GM19043 (cell line): ENCODE measurements around the gene RFX8.
"Not testable (repeated sequence)": the region's sequence is repeated elsewhere in the genome, so short reads cannot be mapped to it uniquely, and the experiment has no call there.

Experiments used
- ATAC-seq: cut with Tn5 transposase; IDR thresholded peaks from one replicate; pipeline ENCODE4 v1.9.1; 2021; ENCODE audit warnings: low read depth; ENCODE audit not compliant: unreplicated experiment

RFX8 gene

DNA sequence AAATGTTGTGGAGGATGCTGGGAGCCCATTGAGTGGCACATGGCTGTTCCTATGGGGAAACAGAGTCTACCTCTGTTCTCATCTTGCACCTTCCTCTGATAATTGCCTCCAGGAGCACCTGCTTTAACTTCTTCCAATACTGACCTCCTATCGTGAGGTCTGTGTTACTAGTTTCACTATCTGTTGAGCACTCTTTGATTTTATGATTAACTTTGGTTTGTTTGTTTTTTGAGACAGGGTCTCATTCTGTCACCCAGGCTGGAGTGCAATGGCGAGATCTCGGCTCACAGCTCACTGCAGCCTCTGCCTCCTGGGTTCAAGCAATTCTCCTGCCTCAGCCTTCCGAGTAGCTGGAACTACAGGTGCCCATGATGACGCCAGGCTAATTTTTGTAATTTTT is 12.1 kb upstream of the RFX8 start:
- ATAC-seq, result no peak

DNA sequence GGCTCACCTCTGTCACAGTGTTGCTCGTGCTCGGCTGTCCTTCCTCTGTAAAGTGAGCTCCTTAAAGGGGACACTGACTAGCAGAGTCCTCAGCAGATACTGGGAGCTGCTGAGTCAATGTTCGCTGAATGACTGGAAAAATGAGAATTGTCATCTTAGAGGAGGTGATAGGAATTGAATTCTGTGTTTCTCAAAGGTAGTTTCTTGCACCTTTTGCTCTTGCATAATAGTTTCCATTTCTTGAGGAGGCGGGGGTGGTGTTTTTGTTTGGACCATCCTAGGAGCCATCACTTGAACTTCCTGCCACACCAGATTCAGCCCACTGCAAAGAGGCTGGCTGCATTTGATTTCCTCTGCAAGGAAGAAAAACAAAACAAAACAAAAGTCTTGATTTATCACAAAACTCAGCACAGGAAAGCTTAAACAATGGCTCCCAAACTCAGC is 11.4 kb upstream of the RFX8 start:
- ATAC-seq, result no peak

DNA sequence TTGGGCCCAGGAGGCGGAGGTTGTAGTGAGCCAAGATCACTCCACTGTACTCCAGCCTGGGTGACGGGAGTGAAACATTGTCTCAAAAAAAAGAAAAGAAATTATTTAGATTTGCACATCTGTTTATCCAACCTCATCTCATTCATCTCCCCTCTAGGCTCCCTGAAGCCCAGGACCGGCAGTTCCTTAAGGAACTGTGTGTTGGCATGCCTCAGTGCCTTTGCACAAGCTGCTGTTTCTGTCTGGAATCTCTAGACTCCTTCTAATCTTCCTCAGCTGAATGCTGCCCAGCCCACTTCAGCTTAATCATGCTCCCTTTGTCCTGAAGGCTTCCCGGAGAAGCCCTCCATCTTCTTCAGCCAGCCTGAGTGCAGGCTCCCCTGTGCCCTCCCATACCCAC is 10.9 kb upstream of the RFX8 start:
- ATAC-seq, result no peak

DNA sequence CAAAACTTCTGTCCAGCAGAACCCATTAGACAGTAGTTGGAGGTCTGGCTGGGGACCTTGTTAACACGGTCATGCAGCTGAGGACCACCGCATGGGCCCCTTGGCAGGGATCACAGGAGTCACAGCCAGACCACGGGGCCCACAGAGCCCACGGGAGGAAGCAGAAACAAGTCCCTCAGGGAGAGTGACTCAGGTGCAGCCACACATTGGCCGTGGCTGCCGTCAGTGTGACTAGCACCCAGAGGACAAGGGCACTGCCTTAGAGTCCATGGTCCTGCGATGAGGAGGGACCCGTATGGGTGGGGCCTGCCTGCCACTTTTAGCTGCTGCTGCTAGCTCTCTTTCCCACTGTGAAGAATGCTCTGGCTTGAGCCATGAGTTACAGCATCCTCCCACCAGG is 5.9 kb upstream of the RFX8 start:
- no peak for ATAC-seq

DNA sequence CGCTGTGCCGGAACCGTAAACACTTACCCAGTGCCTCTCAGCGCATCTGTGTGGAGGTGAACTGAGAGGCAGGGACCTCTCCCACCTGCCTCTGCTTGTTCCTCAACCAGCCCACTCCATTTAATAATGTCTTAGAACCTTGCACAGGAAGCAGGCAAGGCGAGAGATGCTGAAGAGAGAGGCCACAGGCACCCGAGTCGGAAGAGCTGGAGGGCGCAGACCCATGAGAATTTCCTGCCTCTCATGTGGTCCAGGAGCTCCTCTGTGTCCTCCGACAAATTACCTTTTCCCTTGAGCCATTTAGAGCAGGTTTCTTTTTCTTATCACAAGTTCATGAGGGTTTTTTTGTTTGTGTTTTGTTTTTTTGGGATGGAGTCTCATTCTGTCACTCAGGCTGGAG is 4.9 kb upstream of the RFX8 start:
- ATAC-seq, result no peak

DNA sequence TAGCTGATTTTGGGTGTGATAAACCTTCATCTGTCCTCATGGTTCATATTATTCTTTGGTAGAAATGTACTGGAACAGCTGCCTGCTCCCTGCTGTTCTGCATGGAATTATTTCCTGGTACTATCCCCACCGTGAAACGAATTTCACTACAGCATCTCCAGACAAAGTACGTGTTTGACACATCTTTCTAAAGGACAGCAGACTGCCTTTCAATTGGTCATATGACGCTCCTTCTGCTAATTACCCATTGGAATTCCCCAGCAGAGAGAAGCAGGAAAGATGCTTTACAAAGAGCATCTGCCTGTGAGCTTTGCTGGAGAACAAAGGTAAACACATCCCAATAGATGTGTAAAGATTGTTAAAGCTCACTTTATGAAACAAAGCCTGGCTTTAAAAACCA is 4.4 kb upstream of the RFX8 start:
- no peak for ATAC-seq

DNA sequence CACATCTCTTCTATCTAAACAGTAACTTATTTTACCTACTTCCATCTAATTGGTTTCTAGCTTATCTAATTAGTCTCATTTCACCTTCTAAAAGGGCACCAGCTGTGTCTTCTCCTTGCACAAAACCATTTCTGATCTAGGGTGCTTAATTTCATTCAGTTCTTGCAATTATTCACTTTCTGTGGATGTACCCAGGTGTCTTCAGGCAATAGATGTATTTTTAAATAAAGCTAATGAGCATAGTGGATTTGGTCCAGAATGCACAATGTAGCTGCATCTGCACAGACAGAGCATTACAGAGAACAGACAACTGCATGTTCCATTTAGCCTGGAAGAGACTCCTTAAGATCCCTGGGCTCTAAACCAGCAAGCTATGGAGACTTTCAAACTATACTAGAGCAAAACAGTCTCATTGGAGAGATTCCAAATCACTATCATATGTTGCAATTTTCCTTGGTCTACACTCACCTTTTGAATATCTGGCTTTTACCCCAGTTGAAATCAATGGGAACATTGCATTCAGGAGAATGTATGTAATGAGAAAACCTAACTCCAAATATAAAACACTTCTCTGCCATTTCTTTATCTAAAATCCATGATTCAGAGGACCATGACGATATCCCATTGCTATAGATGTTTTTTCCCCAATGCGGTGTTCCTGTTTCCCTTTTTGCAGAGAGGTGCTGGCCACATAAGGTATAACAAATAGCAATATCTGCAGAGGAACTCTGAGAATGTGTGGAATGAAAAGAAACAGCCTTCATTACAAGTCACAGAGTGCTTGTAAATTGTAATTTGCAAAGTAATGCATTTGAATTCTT is 3.5 kb upstream of the RFX8 start:
- ATAC-seq, result no peak

DNA sequence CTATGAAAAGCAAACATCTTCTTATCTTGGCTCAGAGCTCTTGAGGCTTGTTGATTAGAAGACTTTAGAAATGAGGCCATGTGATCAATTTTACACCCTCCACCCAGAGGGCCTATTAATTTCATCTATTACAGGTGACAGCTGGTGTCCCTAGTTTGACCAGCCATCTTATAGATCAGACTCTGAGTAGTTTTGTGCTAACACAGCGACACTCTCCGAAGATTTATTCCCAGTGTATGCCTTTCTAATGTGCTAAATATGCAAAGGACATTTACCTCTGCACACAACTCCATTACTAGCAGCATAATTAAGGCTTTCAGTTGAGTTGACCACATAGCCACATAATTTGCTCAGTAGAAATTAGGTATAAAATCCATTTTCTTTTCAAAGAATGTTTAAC is 2.6 kb upstream of the RFX8 start:
- ATAC-seq, result no peak

DNA sequence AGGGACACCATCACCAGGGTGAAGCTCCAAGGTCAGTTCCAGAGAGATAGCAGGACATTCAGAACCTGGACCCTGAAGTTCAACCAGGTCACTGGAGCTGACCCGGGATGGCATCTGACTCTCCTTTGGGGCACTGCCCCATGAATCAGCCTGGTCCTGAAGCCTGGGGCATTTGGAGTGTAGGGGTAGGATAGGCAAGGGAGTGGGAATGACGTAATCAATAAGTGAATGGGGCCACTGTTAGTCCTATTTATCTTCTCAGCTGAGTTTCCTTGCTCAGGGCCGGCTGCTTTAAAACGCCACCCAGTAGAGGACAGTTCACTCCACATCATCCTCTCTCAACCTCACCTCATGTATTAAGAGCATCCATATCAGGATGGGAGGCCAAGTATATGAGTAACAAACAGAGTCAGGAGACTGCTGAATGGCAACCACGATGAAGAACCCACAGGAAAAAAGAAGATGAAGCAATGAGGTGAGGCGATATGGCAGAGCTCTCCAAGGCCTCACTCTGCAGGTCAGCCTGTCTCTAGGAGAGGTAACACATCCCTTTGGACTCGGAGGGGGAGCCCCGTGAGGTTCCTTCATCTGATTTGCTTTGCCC is 1.8 kb upstream of the RFX8 start:
- ATAC-seq, result no peak

DNA sequence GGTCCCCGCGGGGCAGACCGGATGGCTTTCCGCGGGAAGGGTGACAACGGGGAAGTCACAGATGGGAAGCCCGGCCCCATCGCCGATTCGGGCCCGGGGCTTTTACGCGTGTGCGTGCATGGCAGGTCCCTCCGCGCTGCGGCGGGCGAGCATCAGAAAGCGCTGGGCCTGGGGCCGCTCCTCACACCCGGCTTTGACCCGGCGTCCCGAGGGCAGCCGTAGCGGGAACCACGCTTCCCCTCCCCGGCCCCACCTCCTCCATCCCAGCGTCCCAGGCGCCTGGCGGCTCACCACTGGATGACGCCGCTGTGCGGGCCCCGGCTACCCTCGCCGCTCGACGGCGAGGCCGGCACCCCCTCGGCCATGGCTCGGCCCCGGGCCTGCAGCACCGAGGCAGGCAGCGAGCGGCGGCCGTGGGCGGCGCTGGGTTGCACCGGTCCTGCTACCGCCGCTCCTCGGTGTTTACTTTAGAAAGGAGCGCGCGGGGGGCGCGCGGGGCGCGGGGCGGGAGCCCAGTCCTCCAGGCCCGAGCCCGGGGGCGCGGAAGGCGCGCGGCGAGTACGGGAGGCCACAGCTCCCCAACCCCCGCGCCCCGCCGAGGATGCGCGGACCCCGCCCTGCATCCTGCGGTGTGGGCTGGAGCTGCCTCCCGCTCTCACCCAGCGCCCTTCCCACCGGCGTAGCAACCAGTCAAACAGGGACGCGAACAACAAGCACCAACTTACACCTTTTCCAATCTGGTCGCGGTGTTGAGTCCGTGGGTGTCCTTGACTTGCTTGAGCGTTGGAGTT is 806 bp downstream of the RFX8 start:
- no peak for ATAC-seq

DNA sequence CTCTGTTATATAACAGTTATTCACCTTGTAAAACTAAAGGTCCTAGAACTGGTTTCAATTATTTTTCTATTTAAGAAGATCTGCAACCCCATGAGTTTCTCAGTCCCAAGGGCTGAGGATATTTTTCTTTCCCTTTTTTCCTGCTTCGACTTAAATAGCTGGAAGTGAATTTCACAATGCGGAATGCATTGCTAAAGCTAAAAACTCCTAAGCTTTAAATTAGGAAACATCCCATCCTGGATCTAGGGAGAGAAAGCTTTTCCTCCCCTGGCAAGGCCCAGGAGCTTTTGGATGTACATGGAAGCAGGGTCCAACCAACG is 1.4 kb downstream of the RFX8 start:
- ATAC-seq, result no peak

DNA sequence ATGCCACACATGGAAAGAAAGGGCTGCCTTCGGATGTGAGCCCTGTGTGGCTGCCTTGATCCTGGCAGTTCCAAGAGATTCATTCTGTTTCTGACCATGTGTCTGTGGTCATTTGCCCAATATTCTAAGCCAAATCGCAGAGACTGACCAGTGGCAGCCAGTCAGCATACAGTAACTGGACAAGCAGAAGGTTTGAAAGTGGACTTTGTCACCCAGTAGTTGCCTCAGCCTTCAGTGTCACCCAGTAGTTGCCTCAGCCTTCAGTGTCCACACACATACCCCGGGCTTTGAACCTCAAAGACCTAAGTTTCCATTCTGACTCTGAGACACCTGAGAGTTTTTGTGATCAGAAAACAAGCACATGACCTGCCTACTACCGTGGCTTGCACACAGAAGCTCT is 5.0 kb downstream of the RFX8 start:
- ATAC-seq, result no peak

DNA sequence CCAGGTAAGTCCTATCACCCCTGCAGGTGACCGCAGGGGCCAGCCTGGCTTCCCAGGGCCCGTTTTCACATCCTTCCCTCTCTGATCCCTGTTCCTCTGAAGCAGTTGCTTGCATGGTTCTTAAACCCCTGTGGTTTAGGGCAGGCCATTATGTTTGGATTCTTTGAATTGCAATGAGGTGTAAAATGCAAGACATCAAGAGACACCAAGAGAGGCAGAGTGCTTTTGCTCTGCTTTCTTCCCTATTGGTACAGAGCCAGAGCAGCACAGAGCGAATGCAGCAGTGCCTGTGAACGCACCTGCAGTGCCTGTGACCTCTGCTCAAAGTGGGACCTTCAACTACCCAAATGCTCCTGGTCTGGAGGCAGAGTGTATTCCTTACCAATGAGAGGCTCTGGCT is 7.6 kb downstream of the RFX8 start:
- ATAC-seq, result no peak

DNA sequence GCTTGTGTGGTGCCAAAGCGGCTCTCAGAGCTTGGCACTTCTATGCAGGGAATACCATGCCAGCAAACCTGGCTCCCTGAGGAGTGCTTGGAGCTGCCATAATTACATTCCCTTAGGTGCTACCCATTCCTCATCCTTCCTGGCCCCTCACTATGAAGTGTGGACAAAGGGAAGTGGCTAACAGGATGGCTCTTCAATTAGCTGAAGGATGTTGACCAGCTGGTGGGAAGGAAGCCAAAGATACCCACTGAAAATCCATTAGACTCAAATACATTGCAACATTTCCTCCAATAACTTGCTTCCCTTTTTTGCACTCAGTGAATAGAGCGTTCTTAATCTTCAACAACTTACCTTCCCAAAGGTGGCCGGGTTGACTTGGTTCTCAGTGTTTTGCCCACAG is 8.5 kb downstream of the RFX8 start:
- ATAC-seq, result no peak

DNA sequence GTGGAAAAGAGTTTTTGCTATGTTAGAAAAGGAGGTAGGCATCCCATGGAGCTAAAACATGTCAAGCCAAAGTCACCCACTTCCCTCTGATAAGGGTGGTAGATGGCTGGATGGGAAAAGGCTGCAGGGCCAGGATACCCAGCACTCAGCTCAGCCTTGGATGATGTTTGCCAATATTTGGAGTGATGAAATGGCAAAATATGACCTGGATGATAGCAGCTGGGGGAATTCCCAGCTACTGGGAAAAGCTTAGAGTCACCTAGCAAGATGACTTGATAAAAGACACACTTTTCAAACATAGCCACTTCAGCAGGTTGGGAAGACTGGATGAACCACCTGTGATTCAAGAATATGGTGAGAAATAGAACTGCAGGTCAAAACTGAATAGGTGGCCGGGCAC is 10.1 kb downstream of the RFX8 start:
- no peak for ATAC-seq

DNA sequence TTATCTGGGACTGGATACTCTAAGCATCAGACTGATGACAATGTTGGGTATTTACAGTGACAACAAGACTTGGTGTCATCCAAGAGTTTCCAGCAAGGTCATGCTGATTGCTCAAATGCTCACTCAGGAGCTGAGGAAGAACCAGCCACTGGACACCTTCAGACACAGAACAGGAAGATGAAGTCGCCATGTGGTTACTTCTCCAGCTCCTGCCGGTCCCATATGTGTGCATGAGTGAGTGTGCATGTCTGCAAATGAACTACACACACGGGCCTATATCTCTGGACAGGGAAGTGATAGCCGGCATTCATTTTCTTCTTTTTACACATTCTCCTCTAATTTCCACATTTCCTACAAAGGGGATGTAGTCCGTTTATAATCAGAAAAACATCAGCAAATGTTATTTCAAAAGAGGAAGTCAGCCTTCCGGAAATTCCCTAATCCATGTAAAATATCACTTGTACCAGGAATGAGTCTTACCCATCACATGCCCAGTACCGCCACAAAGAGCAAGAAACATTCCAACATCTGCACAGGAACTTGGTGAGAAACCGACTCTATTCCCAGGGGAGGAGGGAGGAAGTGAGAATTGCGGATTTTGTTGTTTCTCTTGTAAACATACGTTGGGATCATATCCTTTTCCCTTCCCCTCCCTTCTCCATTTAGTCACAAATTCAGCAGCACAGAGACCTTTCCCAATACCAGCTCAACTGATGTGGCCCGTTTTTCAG is 10.8 kb downstream of the RFX8 start:
- ATAC-seq, result no peak

DNA sequence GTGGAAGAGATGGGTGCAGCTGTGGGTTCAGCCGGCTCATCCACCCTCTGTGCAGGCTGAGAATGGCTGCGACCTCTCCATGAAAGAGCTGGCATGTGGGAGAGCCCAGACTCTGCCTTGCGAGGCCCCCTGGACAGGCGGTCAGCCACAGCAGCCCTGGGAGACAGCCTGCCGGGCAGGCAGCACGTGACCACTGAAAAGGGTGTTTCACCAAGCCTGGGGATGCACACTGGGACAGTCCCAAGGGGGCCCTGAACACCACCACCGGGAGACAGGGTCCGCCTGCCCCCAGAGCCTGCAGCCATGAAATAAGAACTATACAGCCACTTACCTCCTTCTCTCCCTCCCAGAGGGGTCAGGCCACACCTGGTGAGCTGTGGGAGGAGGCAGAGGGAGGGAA is 11.5 kb downstream of the RFX8 start:
- no peak for ATAC-seq

DNA sequence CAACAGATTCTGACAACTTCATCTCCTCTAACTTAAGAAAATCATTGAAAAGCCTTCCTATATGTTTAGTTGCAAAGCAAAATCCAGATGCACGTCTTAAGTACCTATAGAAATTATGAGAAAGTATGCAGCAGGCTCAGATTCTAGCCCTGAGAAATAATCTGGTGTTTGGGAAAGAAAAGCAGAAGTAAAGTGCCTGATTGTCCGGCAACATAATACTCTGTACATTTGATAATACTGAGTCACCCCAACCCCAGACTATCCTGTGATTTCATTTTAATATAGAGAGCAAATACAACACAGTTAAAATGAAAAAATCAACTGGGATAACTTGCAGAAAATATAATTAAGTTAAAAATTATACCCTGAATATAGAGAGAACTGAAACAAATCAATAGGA is 13.5 kb downstream of the RFX8 start:
- ATAC-seq, result no peak

DNA sequence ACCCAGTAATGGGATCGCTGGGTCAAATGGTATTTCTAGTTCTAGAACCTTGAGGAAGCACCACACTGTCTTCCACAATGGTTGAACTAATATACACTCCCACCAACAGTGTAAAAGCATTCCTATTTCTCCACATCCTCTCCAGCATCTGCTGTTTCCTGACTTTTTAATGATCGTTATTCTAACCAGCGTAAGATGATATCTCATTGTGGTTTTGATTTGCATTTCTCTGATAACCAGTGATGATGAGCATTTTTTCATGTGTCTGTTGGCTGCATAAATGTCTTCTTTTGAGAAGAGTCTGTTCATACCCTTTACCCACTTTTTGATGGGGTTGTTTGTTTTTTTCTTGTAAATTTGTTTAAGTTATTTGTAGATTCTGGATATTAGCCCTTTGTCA is 20.5 kb downstream of the RFX8 start:
- ATAC-seq, result not testable (repeated sequence)

DNA sequence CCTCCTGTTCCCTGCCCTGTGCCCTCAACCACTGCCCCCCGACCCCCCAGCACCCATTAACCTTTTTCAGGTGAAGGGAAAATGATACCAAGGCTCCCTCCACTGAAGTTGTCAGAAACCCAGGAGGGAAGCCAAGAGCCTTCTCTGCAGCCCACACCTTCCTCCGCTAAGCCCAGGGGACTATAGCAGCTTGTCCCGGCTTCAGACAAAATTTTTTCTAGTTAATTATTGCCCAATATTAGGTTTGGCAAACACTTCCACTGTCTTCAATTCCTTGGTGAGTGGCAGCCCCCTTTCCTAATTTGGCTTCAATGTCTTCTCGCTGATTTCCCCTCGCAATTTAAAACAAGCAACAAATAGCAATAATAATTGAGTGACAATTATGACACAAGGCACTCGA is 23.9 kb downstream of the RFX8 start:
- no peak for ATAC-seq

DNA sequence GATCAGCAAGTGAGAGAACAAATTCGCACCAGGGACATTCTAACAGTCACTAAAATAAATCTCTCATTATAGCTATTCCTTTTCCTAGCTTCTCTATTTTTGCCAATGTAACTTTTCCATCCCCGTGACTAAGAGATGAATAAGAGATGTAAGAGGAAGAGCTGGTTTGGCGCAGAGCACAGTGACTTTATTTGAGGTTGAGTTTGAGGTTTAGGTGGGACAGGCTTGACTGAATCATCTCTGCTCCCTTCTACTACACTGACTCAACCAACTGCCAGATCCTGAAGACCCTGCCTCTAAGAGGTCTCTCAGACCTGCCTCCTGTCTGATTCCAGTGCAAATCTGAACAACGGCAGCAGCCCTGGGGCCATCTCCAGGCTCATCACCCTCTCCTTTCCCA is 28.0 kb downstream of the RFX8 start:
- no peak for ATAC-seq
